HG02938 (cell line): ENCODE data around the gene CAPS.
"Not testable (repeated sequence)": the region's sequence is repeated elsewhere in the genome, so short reads cannot be mapped to it uniquely, and the experiment has no call there.

Experiments
- ATAC-seq: cut with Tn5 transposase; IDR thresholded peaks from one replicate; pipeline ENCODE4 v1.9.1; 2021; ENCODE audit warnings: mild to moderate bottlenecking, moderate library complexity; ENCODE audit not compliant: unreplicated experiment

Gene CAPS

DNA sequence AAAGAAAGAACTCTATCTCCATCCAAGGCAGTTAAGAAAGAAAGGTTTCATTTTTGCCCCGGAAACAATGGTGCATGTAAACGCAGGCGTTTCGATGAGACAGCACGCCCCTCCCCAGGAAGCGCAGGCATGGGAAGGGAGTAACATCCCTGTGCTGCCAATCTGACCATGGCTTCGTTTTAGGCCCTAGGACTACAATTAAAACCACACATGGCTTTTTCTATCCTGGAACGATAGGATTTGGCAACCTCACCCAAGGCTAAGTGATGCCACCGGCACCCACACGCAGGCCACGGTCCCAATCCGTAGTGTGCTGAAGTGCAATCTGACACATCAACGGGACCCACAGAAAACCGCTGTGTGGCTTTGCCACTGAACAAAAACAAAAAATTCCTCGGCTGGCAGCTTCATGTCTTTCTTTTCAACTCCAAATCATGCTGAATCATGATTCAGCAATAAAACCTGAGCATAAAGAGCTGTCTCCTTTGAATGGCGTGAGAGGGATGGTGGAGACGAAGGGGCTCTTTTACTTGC lies 39.7 kb downstream of the CAPS start:
- no peak for ATAC-seq

DNA sequence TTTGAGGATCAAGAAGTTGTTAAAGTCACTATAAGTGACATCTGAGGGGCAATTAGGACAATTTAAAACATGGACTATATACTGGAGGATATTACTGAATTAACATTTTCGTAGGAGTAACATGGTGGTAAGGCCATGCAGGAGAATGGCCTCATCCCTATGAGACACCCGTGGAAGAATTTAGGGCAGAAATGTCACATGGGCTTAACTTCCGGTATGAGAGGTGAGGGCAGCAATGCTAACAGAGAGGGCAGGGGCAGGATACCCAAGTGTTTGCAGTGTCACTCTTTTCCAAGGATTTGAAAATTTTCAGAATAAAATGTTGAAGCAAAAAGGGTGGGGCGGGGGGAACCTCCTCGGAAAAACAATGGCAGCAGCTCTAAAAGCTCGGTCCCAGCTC lies 40.2 kb downstream of the CAPS start:
- no peak for ATAC-seq

GRCh38 chr19:5955636-5955935 lies 41.5 kb downstream of the CAPS start:
- no peak for ATAC-seq

DNA sequence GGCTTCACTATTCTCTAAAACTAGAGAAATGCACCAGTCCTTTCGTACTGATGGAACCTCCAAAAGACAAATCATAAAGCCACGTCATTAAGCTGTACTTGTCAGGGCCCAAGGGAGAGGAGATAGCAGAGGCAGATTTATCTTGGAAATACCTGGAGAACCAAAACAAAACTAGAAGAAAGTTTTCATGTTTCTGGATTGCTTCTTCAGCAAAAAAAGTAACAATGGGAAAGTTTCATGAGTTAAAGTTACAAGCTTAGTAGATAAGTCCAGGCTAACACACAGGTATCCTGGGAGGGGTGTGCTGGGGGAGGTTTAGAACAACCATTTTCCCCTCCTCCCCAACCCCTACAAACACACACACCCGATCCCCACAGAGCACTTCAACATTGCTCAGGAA lies 42.3 kb downstream of the CAPS start:
- ATAC-seq, result no peak

DNA sequence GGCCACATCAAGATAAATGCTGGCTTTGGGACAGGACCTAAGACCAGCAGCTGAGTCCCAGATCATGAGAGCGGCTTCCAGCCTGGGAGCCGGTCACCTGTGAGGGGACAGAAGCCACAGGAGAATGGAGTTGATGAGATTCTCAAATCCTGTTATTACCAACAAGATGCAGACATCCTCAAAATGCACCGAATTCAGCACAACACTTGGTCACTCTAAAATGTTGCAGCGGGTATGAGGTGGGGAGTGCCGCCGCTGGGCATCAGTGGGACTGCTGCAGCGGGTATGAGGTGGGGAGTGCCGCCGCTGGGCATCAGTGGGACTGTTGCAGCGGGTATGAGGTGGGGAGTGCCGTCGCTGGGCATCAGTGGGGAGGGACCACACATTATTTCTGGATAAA lies 42.7 kb downstream of the CAPS start:
- ATAC-seq, result no peak

DNA sequence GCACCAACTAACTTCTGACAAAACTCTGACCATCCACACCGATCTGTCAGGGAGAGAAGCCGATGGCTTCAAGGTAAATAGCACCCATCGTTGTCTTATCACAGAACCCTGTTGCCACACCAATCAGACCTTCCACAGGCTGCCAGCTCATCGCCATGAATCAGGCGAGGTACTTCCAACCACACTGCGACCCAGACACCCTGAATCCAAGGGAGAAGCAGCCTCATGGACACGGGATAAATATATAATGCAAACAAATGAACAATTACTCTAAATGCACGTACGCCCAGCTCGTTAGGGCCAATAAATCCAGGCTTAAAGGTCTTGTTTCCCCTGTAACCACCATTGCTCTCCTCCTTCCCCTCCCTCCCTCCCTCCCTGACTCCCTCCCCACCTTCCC lies 43.1 kb downstream of the CAPS start:
- no peak for ATAC-seq

DNA sequence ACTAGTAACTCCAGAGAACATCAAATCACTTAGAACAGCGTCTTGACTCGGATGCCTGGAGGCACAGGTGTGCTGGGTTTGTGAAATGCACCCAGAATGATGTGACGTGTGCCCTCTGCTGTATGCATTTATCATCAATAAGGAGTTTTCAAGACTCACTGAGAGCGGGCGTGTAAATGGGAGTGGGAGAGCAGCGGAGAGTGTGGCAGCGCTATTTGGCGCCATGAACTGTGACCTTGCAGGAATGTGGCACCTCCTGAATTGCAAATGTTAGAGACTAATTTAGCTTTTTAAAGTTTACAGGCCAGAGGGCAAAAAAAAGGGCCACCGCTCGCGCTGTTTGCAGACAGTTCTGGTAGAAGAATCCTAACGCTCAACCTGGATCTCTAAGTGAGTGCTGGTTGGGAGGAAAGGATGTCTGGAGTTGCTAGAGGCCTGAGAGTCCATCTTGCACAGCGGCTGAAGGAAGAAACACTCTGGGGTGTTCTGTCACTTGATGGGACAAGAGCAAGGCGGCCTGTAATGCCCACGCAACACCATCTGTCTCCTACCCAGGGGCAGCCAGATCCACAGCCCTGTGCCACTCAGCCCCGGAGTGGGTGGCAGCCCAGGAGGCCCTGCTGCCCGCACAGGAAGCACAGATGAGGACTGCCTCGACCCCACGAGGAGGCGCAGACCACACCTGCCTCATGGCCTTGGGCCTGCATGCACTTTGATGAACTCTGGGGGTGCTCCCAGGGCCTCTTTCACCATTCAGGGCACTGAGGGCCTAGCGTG lies 44.2 kb downstream of the CAPS start:
- no peak for ATAC-seq

- ATAC-seq, result no peak
Measured at GRCh38 chr19:5958851-5959122, 44.7 kb downstream of the CAPS start.

GRCh38 chr19:5959260-5960004 lies 45.4 kb downstream of the CAPS start:
- no peak for ATAC-seq

DNA sequence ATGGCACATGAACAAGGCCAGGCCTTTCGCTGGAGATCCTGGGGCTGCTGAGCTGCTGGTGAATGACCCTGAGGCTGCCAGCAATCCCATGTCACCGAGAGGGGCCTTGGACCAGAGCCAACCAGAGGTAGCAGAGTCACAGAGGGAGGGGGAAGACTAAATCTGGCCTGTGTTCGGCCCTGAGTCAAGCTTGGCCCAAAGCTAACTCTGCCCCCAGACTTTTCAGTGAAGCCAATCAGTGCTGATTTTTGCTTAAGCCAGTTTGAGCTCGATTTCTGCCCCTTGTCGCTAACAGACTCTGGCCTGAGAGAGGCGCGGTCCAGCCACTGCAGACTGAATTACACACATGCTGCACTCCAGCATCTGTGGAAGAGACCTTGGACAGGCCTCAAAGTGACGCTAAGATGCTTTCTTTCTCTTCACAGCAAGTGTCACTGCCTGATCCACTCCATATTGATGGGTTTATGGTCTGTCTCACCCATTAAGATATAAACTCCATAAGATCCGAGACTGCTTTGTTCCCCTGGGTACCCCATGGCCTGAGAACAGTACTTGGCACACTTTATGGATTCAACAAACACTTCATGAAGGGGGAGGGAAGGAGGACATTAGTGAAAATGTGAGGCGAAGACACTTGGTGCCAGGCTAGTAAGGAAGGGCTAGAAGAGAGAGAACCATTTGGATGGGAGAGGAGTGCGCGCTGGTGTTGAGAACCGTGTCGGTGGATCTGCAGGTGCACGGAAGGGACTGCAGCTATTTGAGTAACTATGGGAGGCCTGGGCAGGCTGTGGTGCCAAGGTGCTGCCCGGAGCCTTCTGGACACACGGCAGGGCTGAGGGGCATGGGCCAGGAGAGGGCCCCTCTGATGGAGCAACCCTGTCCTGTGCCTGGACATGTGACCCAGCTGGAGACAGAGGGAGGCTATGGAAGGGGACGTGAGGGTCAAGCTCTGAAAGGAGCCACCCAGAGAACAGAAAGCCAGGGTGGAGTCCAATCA lies 46.2 kb downstream of the CAPS start:
- ATAC-seq, result no peak

- not testable (repeated sequence) for ATAC-seq
Measured at GRCh38 chr19:5961641-5961968, 47.6 kb downstream of the CAPS start.

DNA sequence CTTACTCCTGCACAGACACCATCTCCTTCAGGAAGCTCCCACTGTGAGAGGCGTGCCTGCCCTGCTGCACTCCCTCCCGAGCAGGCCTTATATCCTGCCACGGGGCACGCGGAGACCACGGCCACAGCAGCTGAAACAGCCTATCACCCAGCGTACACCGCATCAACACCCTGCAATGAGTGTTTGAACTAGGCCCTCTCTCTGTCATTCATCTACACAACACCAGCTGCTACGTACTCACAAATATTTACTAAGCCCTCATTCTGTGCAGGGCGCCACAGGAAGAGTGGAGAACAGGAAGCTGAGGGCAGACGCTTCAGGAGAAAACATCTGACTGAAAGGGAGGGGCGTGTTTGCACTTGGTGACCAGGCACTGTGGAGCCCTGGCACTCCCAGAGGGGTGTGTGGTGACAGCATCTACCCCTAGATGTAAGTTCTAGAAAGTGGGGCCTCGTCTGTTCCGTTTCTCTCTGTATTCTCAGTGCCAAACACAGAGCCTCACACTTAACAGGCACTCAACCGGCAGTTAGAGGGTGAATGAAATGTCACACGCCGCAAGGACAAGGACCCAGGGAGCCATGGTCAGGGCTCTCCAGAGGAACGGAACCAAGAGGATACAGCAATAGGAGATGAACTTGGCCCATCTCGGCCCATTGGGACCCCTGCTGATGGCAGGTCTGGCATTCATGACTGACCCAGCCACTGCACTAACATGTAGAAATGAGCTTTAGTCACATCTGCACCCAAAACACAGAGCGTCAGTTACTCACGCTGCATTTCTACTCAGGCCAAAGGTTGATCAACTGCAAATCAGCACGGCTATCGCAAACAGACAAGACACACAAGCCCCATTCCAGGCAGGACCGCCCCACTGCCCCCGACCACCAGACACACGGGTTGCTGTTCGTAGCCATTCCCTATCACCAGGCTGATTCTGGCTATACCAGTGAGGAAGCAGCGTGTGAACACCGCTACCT lies 48.2 kb downstream of the CAPS start:
- ATAC-seq, result no peak

- ATAC-seq, result not testable (repeated sequence)
Measured at GRCh38 chr19:5963259-5963658, 49.2 kb downstream of the CAPS start.

- ATAC-seq, result no peak
Measured at GRCh38 chr19:5963855-5964254, 49.8 kb downstream of the CAPS start.

DNA sequence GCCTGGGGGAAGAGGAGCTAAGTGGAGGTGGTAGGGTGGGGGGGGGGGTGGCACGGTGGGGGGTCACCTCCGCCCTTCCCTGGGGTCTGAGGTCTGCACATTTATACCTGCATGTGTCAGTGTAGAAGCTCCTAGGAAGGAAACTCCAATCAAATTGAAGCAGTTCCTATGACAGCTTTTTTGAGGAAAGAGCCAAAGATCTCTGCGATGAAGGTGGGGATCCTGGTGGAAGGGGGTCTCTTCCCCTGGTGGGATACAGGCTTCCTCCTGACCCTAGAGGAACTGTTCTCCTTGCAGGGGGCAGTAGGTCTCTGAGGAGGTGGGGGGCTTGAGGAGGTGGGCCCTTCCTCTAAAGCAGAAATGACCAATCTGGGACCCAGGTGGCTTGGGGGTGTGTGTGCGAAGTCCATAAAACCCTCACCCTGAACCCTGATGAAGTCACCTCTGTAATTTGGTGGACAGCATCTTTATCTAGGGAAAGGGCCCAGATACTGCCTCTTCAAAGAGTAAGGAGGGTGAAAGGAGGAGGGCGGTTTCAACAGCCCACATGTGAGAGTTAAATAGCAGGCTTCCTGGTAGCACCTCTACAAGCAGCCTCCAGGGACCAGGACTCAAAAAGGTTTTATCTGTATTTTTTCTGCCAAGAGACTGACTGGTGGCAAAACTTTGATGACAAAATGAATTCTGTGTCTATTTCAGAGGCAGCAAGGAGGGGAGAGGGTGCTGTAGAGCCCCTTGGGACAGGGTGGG lies 50.9 kb downstream of the CAPS start:
- ATAC-seq, result no peak
